GM12873 (cell line): ENCODE measurements around the gene CCL27.

Experiments
- TF ChIP-seq, protein P1 (sequence below): IDR thresholded peaks from 2 replicates; pipeline ENCODE4 v1.5.1; 2012; ENCODE audit warnings: low read depth, mild to moderate bottlenecking, moderate library complexity, low read length, control low read depth; ENCODE audit not compliant: insufficient read depth; ENCODE audit errors: missing control alignments

The CCL27 gene

GRCh38 chr9:34635556-34635955 is 26.9 kb downstream of the CCL27 start:
- TF ChIP-seq, protein P1, sequence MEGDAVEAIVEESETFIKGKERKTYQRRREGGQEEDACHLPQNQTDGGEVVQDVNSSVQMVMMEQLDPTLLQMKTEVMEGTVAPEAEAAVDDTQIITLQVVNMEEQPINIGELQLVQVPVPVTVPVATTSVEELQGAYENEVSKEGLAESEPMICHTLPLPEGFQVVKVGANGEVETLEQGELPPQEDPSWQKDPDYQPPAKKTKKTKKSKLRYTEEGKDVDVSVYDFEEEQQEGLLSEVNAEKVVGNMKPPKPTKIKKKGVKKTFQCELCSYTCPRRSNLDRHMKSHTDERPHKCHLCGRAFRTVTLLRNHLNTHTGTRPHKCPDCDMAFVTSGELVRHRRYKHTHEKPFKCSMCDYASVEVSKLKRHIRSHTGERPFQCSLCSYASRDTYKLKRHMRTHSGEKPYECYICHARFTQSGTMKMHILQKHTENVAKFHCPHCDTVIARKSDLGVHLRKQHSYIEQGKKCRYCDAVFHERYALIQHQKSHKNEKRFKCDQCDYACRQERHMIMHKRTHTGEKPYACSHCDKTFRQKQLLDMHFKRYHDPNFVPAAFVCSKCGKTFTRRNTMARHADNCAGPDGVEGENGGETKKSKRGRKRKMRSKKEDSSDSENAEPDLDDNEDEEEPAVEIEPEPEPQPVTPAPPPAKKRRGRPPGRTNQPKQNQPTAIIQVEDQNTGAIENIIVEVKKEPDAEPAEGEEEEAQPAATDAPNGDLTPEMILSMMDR = no peak

- TF ChIP-seq, protein P1 = peak; percentile 1
Measured at GRCh38 chr9:34634551-34635248, 27.8 kb downstream of the CCL27 start.

DNA sequence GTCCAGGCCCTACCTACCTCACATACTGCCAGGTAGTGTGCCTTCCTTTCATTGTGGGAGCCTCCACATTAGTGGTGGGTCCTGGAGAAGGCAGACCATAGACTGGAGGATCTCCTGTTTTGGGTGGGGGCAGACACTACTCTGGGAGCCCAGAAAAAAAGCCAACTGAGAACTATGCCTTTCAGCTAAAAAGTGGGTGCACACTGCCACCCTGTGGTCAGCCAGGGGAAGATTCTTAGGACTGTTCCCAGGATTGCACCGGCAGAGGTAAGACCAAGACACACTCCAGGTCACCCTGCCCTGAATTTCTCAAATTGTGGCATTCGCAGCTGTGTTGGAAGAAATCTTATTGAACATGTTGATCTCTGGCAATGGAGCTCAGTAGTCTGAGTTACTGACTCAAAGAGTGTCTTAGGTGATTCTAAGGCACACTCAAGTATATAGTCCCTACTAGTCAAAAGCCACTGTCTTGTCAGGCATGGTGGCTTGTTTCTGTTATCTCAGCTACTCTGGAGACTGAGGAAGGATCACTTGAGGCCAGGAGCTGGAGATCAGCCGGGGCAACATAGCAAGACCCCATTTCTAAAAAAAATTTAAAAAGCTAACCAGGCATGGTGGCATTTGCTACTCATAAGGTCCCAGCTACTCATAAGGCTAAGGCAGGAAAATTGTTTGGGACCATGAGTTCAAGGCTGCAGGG is 28.5 kb downstream of the CCL27 start:
- TF ChIP-seq, protein P1 = peak; percentile 90

DNA sequence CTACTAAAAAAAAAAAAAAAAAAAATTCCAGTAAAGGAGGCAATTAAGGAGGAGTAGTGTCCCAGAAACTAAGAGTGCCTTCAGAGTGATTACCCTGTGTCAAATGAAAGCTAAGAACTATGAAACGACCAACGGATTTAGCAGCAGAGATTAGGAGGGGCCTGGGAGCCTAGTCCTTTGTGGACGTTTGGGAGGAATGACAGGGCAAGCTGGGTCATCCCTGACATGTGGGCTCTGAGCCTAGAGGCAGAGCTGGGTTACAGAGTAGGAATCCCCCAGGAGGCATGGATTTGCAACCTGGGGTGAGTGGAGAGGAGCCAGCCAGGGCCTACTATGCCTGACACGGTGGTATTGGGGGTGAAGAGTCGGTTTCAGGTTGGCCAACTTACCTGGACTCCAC is 29.3 kb downstream of the CCL27 start:
- TF ChIP-seq, protein P1 = no peak

- TF ChIP-seq, protein P1 = no peak
Measured at GRCh38 chr9:34630402-34631154, 31.9 kb downstream of the CCL27 start.

GRCh38 chr9:34629491-34629808 is 33.0 kb downstream of the CCL27 start:
- TF ChIP-seq, protein P1 = no peak
